Measurements from ENCODE around the gene FUBP1. TPM values are rescaled to one million over a fixed set of nuclear protein-coding genes. Genes with fewer than 3 reads are reported as not detected.
"Not testable (repeated sequence)": the region's sequence is repeated elsewhere in the genome, so short reads cannot be mapped to it uniquely, and the experiment has no call there.

FUBP1 gene
- total RNA-seq, 2 experiments from 2014 or later = 204 to 220 TPM

DNA sequence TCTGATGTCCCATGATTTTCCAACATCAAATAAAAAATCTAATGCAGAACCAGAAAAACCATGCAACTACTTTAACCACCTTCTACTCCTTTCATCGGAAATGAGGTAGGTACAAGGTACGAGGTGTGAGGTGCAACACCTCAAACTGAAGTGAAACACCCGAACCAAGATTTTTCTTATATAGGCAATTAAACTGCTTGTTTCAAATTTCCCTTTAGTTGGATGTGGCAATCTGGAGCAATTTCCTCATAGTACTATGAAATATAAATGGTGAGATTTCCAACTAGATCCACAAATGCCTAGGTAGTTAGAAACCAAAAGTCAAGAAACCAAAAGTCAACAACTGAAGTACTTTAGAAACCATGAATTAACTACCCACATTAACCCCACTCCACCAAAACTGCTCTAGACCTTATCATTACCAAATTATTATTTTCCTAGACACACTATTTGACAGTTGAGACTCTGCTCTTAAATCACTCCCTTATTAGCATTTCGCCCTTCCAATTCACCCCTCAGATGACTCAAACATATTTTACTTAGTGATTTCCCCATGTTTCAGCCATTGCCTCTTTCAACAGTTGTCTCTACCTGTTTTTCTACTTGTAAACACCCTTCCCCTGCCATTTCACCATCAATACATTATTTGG, 37.8 kb downstream of the FUBP1 start:
- Mint-ChIP-seq H3K27ac (no peak overlapping the region), H3K4me3 (no peak overlapping the region), H3K4me1 (ENCODE audit: low read depth) (peaks cover 14% of the 10 kb centered on the region), H3K36me3 (peaks cover 24% of the 10 kb centered on the region), H3K27me3 (no peaks in the 10 kb centered on the region), H3K9me3 (no peaks in the 10 kb centered on the region)
- intact Hi-C loops (cut with micrococcal nuclease) = no loop called here
- no peak for DNase-seq
- POLR2A ChIA-PET = no interaction called here
- CTCF ChIA-PET = no interaction called here

DNA sequence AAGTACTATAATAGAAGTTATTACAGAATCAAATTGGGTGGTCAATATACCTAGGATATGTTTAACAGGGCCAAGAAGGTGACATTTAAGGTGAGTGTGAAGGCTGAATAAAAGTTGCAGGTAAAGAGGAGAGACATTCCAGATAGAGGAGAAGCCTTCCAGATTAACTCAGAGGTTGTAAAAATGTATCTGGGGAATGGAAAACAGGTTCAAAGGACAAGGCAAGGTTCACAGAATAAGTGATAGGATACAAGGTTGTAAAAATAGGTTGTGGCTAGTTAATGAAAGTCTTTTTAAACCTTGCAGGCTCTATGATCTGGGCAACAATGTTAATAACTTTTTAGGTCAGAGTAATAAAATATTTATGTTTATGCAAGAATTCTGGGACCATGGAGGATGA, 40.2 kb downstream of the FUBP1 start:
- POLR2A ChIA-PET = no interaction called here
- CTCF ChIA-PET = no interaction called here
- no peaks in the 10 kb centered on the region for H3K9me3 Mint-ChIP-seq

DNA sequence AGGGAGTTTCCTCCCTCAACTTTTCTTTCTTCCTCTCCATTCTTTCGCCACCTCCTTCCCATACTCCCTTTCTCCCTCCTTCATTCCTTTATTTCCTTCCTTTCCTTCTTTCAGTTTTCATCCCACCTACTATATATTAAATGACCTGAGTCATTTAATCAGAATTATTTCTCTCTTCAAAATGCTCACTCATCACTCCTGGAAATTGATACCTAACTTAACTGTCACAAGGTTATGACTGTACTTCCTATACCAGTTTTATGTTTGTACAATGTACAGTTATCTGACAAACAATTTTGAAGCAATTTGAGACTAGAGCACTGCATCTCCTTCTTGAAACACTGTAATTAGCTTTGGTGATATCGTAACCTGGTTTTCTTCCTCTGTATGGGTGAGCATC, 49.1 kb downstream of the FUBP1 start:
- Mint-ChIP-seq H3K4me3 (no peak overlapping the region), H3K27ac (no peak overlapping the region), H3K36me3 (no peaks in the 10 kb centered on the region), H3K9me3 (no peaks in the 10 kb centered on the region), H3K4me1 (ENCODE audit: low read depth) (peaks cover 9% of the 10 kb centered on the region), H3K27me3 (no peaks in the 10 kb centered on the region)
- ChIA-PET CTCF (no interaction called here), POLR2A (no interaction called here)
- intact Hi-C loops (cut with micrococcal nuclease) = no loop called here
- no peak for DNase-seq

More for the DNA sequence above, 40.2 kb downstream of the FUBP1 start:
- no peaks in the 10 kb centered on the region for H3K27me3 Mint-ChIP-seq
- H3K4me1 Mint-ChIP-seq (ENCODE audit: low read depth) = peaks cover 11% of the 10 kb centered on the region
- intact Hi-C loops (cut with micrococcal nuclease) = no loop called here
- no peak for DNase-seq
- no peak overlapping the region for H3K4me3 Mint-ChIP-seq
- H3K36me3 Mint-ChIP-seq = peaks cover 10% of the 10 kb centered on the region
- H3K27ac Mint-ChIP-seq = no peak overlapping the region

DNA sequence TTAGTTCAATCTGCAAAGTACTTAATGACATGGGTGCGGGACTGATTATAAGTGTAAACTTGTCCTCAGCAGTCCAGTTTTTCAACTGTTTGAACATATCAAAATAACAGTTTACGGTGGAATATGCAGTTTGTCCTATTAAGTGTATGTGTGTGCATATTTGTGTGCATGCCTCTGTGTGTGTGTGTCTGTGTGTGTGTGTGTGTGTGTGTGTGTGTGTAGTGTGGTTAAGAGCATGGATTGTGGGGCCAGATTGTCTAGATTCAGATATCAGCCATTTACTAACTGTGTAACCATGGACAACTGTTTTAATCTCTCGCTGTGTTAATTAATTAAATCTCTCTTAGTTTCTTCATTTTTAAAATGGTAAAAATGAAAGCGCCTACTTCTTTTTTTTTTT, 51.5 kb downstream of the FUBP1 start:
- no peak overlapping the region for H3K4me3 Mint-ChIP-seq
- no peak for DNase-seq
- intact Hi-C loops (cut with micrococcal nuclease) = loop anchor here (2.0 kb wide), 1 partner anchor 77 kb away; the partner anchor contains the start of gene DNAJB4
- POLR2A ChIA-PET = no interaction called here
- H3K27ac Mint-ChIP-seq = no peak overlapping the region
- CTCF ChIA-PET = no interaction called here
- H3K36me3 Mint-ChIP-seq = no peaks in the 10 kb centered on the region
- H3K4me1 Mint-ChIP-seq (ENCODE audit: low read depth) = peaks cover 9% of the 10 kb centered on the region
- H3K27me3 Mint-ChIP-seq = no peaks in the 10 kb centered on the region
- no peaks in the 10 kb centered on the region for H3K9me3 Mint-ChIP-seq

DNA sequence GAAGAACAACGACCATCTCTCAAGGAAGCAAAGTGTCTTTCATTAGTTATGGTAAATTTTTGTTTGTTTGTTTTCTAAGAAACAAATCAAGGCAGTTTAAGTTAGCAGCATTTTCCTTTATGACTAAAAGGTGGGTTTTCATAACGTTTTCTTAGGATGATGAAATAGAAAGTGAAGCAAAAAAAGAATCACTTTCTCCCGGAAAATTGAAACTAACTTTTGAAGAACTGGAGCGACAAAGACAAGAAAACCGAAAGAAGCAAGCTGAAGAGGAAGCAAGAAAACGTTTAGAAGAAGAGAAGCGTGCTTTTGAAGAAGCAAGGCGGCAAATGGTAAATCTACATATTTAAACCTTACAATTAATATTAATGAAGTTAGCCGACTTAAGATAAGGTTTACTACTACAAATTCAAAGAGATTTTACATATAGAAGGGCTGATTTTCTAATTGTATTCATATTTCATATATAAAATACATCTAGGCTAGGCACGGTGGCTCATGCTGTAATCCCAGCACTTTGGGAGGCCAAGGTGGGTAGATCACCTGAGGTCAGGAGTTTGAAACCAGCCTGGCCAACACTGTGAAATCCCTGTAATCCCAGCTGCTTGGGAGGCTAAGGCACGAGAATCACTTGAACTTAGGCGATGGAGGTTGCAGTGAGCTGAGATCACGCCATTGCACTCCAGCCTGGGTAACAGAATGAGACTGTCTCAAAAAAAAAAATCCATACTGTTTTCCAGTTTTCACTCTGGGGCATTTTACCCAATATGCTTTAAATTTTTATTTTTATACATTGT, 52.1 kb downstream of the FUBP1 start:
- no peaks in the 10 kb centered on the region for H3K36me3 Mint-ChIP-seq

DNA sequence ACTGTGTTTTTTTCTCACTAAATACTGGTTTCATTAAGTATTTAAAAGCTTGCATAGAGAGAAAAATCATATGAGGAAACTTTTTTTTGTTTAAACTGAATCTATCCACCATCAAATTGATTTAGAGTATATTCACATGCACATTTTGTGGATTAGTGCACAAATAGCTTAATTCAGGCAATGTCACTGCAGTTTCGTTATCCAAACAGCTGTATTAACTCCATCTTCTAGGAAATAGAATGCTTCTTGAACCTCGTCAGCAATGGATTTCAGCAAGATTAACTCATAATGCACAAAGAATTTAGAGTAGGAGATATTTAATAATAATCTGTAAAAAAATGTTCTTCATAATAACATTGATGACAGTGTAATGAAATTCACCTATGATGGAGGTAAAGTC, 52.9 kb downstream of the FUBP1 start:
- Mint-ChIP-seq H3K27ac (no peak overlapping the region), H3K36me3 (no peaks in the 10 kb centered on the region), H3K9me3 (no peaks in the 10 kb centered on the region), H3K4me1 (ENCODE audit: low read depth) (peaks cover 9% of the 10 kb centered on the region), H3K4me3 (no peak overlapping the region), H3K27me3 (no peaks in the 10 kb centered on the region)
- intact Hi-C loops (cut with micrococcal nuclease) = loop anchor here (1.0 to 2.0 kb wide), 2 partner anchors 53 to 79 kb away; partner anchors contain the start of genes DNAJB4 and FUBP1
- no peak for DNase-seq
- ChIA-PET POLR2A (interaction anchor here (1.0 kb wide), 1 partner anchor 258 kb away, joined by 3 read pairs; no protein-coding TSS in a partner anchor), CTCF (no interaction called here)

More for the DNA sequence above, 52.1 kb downstream of the FUBP1 start:
- intact Hi-C loops (cut with micrococcal nuclease) = loop anchor here (1.0 to 2.0 kb wide), 2 partner anchors 53 to 78 kb away; partner anchors contain the start of genes DNAJB4 and FUBP1
- Mint-ChIP-seq H3K4me3 (peak overlapping the region; percentile 57), H3K27ac (no peak overlapping the region), H3K27me3 (no peaks in the 10 kb centered on the region), H3K4me1 (ENCODE audit: low read depth) (peaks cover 9% of the 10 kb centered on the region), H3K9me3 (no peaks in the 10 kb centered on the region)
- ChIA-PET CTCF (no interaction called here), POLR2A (interaction anchor here (1.0 kb wide), 1 partner anchor 258 kb away, joined by 3 read pairs; no protein-coding TSS in a partner anchor)
- no peak for DNase-seq

DNA sequence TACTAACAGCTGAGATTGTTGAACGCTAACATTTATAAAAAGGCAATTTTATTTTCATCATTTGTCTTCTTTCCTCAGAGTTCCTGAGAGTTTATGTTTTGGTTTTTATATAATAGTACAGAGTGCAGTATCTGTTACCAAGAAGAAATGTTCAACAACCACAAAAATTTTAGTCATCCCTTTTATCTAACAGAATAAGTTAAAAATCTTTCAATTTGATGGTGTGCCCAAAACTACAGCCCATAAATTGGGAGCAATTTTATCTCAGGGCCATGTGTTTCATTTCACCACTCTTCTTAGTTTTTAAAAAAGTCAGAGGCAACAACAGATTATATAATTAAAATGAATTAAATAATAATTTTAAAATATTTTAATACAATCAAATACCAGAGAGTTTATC, 53.4 kb downstream of the FUBP1 start:
- H3K4me3 Mint-ChIP-seq = no peak overlapping the region
- ChIA-PET POLR2A (no interaction called here), CTCF (no interaction called here)

DNA sequence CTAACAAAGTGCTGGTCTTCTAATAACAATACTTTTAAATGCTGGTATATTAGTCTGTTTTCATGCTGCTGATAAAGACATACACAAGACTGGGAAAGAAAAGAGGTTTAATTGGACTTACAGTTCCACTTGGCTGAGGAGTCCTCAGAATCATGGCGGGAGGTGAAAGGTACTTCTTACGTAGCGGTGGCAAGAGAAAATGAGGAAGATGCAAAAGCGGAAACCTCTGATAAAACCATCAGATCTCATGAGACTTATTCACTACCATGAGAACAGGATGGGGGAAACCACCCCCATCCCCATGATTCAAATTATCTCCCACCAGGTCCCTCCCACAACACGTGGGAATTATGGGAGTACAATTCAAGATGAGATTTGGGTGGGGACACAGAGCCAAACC, 60.0 kb downstream of the FUBP1 start:
- DNase-seq; H3K4me1 Mint-ChIP-seq (ENCODE audit: low read depth); H3K36me3 Mint-ChIP-seq; H3K4me3 Mint-ChIP-seq; intact Hi-C loops (cut with micrococcal nuclease); CTCF ChIA-PET; H3K27me3 Mint-ChIP-seq; POLR2A ChIA-PET; H3K27ac Mint-ChIP-seq; H3K9me3 Mint-ChIP-seq: not testable (repeated sequence)

More for the DNA sequence above, 53.4 kb downstream of the FUBP1 start:
- Mint-ChIP-seq H3K36me3 (no peaks in the 10 kb centered on the region), H3K27me3 (no peaks in the 10 kb centered on the region), H3K27ac (no peak overlapping the region), H3K4me1 (ENCODE audit: low read depth) (peaks cover 9% of the 10 kb centered on the region), H3K9me3 (no peaks in the 10 kb centered on the region)
- DNase-seq = no peak
- intact Hi-C loops (cut with micrococcal nuclease) = no loop called here

DNA sequence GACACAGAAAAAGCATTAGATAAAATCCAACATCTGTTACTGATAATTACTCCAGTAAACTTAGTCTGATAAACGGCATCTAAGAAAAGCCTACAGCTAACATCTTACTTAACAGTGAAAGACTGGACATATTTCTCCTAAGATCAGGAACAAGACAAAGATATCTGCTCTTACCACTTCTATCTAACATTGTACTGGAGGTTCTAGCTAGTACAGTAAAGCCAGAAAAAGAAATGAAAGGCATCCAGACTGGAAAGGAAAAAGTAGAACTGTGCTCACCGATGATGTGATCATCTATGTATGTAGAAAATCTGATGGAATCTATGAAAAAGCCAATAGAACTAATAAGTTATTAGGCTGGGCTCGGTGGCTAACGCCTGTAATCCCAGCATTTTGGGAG, 68.8 kb downstream of the FUBP1 start:
- Mint-ChIP-seq H3K9me3 (no peaks in the 10 kb centered on the region), H3K27me3 (no peaks in the 10 kb centered on the region), H3K4me1 (ENCODE audit: low read depth) (no peaks in the 10 kb centered on the region), H3K4me3 (no peak overlapping the region), H3K27ac (no peak overlapping the region), H3K36me3 (no peaks in the 10 kb centered on the region)
- CTCF ChIA-PET = no interaction called here
- intact Hi-C loops (cut with micrococcal nuclease) = no loop called here
- POLR2A ChIA-PET = no interaction called here
- DNase-seq = no peak

DNA sequence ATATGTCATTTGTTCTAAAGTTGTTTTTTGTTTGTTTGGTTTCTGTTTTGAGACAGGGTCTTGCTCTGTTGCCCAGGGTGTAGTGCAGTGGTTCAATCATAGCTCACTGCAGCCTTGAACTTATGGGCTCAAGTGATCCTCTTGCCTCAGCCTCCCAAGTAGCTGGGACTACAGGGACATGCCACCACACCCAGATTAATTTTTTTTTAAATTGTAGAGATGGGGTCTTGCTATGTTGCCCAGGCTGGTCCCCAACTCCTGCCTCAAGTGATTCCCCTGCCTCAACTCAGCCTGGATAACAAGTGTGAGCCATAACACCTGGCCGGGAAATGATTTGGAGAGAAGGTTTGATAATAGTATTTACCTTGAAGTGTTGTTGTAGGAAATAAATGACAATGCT, 72.2 kb downstream of the FUBP1 start:
- no peak for DNase-seq
- ChIA-PET POLR2A (no interaction called here), CTCF (no interaction called here)
- intact Hi-C loops (cut with micrococcal nuclease) = no loop called here
- Mint-ChIP-seq H3K27ac (no peak overlapping the region), H3K27me3 (no peaks in the 10 kb centered on the region), H3K4me1 (ENCODE audit: low read depth) (no peaks in the 10 kb centered on the region), H3K36me3 (no peaks in the 10 kb centered on the region), H3K4me3 (no peak overlapping the region), H3K9me3 (no peaks in the 10 kb centered on the region)

DNA sequence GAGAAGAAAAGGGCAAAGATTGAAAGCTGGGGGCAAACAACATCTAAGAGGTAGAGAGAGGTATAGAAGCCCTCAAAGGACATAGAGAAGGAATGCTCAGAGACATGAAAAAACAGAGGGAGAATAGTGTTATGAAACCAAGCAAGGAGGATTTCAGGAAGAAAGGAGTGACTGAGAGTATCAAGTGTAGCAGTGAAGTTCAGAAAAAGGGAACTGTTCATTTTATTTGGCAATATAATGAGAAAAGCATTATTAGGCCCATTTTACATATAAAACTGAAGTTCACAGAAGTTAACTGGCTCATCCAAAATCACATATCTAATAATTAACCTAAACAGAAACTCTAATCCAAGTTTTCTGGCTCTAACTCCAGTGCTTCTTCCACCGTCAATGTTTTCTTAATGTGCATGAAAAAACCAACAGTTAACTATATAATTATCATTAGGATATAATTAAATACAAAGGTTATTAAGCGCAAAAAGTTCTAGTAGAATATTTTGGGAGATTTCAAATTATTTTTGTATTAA, 72.8 kb downstream of the FUBP1 start:
- no peak overlapping the region for H3K27ac Mint-ChIP-seq
- H3K27me3 Mint-ChIP-seq = no peaks in the 10 kb centered on the region
- H3K4me1 Mint-ChIP-seq (ENCODE audit: low read depth) = no peaks in the 10 kb centered on the region
- no peak for DNase-seq
- no peak overlapping the region for H3K4me3 Mint-ChIP-seq
- H3K36me3 Mint-ChIP-seq = no peaks in the 10 kb centered on the region
- CTCF ChIA-PET = no interaction called here
- intact Hi-C loops (cut with micrococcal nuclease) = no loop called here
- POLR2A ChIA-PET = no interaction called here
- H3K9me3 Mint-ChIP-seq = no peaks in the 10 kb centered on the region

DNA sequence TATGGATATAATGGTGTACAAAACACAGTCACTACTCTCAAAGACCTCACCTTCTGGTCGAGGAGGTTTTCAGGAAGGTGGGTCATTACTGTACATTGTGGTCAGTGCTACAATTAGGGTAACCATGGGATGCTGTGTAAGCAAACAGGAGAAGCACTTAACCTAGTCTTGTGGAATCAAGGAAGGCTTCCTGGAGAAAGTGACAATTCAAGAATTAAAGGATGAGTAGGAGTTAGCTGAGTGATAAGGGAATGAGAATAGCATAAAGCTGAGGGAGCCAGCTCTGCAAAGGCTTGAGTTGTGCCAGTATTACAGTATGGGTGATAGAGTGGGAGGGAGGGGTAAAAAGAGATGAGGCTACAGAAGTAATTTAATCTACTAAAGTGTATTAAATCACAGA, 73.3 kb downstream of the FUBP1 start:
- H3K36me3 Mint-ChIP-seq = no peaks in the 10 kb centered on the region
- no peaks in the 10 kb centered on the region for H3K4me1 Mint-ChIP-seq (ENCODE audit: low read depth)
- no peak for DNase-seq
- H3K4me3 Mint-ChIP-seq = no peak overlapping the region
- H3K27ac Mint-ChIP-seq = no peak overlapping the region
- ChIA-PET CTCF (no interaction called here), POLR2A (interaction anchor here (0.7 kb wide), 1 partner anchor 65 kb away, joined by 5 read pairs; no protein-coding TSS in a partner anchor)
- no peaks in the 10 kb centered on the region for H3K27me3 Mint-ChIP-seq
- H3K9me3 Mint-ChIP-seq = no peaks in the 10 kb centered on the region
- intact Hi-C loops (cut with micrococcal nuclease) = no loop called here

Measured in activated CD4-positive, alpha-beta memory T cell treated with anti-CD3 and anti-CD28 coated beads for 36 hours (primary cell).